HG02763 (cell line): ENCODE results near the gene C1QTNF8.

Experiments
- ATAC-seq: cut with Tn5 transposase; IDR thresholded peaks from one replicate; pipeline ENCODE4 v1.9.1; 2021; ENCODE audit warnings: mild to moderate bottlenecking, moderate library complexity; ENCODE audit not compliant: unreplicated experiment

C1QTNF8 gene

DNA sequence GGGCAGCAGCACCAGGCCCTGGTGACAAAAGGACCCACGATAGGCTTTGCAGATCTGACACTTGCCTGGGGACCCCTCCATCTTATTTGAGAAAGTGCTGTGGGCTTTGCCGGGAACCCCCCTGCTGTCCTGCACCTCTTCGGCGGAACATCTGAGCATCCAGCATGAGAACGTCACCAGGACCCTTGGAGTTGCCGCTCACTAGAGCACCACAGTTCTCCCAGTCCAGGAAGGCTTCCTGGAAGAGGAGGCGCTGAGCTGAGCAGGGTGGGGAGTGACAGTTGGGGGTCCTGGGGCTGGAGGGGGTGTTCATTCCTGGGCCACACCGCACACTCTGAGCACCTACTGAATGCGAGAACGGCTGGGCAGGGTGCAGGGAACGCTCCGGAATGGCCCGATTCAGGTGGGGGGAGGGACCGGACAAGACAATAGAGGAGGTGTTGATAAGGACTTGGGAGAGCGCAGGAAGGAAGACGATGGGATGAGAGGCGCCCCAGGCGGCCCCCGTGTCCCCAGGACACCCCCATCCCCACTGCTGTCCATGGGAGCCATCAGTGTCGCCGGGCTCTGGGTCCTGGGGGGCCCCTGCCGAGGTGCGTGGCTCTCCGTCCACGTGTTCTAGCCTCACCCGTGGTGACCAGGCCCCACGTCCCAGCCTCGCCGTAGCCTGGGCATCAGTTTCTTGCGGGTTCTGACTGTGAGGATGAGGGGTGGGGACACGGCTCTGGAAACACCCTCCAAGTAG is 32.1 kb upstream of the C1QTNF8 start:
- no peak for ATAC-seq

DNA sequence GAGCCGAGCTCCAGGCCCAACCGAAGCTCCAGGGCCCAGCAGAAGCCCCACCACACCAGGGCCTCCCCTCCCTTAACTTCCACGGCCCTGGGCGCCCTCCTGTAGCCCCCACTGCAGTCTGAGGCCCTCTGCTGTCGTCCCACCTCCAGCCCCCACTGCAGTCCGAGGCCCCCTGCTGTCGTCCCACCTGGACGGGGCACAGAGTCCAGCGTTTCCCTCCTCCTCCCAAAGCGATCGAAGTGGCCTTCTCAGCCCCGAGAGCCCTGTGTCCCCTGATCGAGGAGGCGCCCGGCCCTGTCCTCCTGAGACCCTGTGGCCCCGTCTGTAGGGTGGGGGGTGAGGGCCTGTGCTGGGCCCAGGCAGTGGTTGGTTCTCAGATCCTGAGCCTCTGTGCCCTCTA is 31.1 kb upstream of the C1QTNF8 start:
- no peak for ATAC-seq

DNA sequence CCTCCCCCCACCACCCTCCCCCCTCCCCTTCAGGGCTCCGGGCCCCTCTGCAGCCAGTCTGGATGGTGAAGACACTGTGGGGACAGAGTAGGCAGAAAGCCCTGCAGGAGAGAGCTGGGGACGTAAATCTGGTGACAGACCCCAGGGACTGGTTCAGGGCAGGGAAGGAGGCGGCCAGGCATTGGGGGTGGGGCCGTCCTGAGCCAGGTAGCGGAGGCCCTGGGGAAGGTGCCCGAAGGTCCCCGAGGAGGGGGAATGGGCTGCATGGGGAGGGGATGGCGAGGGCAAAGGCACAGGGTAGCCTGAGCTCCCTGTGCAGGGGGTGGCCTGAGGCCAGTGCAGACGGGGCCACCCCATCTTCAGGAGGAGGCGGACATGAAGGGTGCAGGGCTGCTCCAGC is 30.5 kb upstream of the C1QTNF8 start:
- no peak for ATAC-seq

- ATAC-seq = no peak
Observed at GRCh38 chr16:1126044-1126443, 30.0 kb upstream of the C1QTNF8 start.

DNA sequence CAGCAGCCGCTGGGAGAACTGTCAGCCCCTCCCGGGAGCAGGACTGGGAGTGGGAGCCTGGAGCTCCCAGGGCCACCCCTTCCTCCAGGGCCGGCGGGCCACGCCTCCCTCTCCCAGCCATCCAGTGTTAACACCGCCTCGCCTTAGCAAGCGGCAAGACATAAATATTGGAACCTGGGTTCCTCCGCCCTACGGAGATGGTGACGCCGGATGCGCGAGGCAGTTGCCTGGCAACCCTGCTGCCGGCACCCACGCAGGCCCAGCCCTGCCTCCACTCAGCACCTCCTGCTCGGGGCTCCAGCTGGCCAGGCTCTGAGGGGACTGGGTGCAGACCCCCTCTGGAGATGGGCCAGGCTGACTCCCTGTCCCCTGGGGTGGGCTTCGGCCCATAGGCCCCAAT is 29.4 kb upstream of the C1QTNF8 start:
- no peak for ATAC-seq

DNA sequence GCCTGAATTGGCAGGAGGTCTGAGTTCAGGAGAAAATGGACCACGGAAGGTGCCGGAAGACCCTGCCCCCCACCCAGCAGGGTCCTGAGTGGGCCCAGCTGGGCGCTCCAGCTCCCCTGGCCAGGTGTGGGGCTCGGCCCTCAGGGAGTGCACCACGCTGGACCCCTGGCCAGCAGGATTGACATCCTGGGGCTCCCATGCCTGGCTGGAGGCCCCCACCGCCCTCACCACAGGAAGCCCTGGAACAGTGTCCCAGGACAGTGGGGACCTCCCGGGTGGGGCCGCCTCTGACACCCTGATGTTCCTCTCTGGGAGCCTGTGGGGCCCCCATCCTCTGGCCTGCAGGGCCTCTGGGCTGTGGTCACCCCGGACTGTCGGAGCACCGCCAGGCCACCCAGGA is 28.8 kb upstream of the C1QTNF8 start:
- no peak for ATAC-seq

DNA sequence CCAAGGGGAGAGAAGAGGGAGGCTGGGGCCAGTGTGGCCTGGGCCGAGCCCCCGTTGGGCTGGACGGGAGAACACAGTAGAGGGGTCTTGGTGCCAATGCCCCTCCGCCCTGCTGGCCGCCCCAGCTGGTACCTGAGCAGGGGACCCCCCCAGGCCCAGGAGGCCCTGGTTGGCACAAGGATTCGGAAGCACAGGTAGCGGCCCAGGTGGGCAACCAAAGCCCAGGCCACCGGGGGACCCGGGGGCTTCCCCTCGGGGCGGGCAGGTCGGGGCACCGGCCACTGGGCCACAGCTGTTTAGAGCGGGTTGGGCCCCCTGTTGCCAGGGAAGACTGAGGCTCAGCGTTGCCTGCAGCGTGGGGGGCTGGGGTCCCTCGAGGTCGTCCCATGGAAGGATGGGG is 28.2 kb upstream of the C1QTNF8 start:
- no peak for ATAC-seq

GRCh38 chr16:1123525-1124230 is 27.6 kb upstream of the C1QTNF8 start:
- no peak for ATAC-seq

- no peak for ATAC-seq
Observed at GRCh38 chr16:1122398-1122765, 26.3 kb upstream of the C1QTNF8 start.

DNA sequence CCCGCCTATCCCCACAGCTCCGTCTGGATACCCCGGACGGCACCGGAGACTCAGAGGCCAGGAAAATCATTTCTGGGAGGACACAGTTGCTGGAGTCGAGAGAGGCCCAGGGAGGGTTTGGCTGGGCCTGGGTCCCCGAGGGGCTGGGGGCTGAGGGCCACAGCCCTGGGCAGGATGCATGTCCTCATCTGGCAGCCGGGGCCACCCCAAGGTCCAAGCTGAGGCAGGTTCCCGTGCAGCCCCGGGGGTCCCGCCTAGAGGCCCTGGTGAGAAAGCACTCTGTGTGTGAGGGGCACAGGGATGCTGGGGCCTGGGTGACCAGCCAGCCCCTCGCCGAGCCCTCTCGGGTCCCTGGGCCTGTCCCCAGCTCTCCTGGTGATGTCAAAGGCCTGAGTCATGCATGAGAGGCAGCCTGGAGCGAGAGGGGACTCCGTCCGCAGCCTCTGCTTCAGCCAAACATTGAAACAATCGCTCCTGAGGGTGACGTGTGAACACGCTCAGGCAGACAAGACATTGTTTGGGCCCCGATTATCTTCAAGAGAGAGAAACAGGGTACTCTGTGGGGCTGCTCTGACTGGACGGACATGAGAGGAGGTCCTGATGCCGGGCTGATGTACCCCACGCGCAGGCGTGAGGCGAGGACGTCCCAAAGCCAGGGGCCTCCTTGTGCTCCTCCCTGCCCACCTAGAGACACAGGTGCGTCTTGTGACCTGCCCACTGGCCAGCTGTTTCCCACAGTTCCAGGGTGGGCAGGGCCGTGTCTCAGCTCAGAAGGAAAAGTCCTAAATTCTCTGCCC is 25.8 kb upstream of the C1QTNF8 start:
- no peak for ATAC-seq

GRCh38 chr16:1121009-1121408 is 25.0 kb upstream of the C1QTNF8 start:
- no peak for ATAC-seq

GRCh38 chr16:1120577-1120941 is 24.5 kb upstream of the C1QTNF8 start:
- ATAC-seq = no peak

- ATAC-seq = no peak
Observed at GRCh38 chr16:1119766-1120576, 23.9 kb upstream of the C1QTNF8 start.

DNA sequence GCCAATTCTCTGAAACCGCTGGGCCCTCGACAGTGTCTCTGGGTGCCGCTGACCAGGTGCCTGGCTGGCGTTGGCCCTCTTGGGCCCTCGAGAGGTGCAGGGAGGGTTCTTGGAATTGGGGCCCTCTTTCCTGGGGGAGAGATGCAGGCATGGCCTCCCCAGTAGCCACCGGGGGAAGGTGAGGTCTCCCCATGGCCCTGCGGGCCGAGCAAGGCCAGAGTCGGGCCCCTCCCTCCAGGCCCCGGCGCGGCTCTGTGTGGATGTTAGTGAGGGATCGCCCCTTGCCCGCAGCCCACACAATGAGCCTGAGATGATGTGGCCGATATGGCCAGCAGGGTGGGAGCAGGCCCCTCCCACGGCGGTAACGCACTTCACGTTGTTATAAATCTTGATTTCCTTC is 23.1 kb upstream of the C1QTNF8 start:
- no peak for ATAC-seq

GRCh38 chr16:1117926-1118325 is 21.9 kb upstream of the C1QTNF8 start:
- no peak for ATAC-seq

DNA sequence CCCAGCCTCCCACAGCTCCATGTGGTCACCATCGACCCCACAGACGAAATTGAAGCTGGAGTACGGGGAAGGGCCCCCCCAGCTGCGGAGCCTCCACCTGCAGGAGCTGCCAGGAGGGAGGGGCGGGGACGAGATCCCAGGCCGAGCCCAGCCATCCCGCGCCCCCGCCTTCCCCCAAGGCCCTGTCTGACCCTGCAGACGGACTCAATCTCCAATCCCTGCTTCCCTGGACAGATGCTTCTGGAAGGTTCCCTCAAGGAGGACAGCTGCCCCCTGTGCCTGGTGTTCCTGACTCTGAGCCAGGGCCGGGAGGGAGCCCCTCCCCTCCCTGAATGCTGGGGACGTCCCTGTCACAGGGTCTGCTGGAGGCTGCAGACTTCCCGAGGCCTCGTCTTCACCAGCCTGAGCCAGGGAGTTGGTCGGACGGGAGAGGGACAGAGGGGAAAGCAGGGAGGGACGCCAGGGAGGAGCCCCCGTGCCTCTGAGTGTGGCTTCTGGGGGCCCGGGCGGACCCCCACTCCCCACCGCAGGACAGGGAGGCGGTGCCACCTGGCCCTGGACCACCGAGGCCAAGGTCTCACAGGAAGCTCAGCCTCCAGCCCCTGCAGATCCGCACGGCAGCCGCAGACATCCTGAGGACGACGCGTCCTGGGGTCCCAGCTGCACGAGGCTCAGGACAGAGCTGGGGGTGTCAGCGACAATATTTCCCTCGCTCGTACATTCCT is 21.3 kb upstream of the C1QTNF8 start:
- ATAC-seq = no peak

DNA sequence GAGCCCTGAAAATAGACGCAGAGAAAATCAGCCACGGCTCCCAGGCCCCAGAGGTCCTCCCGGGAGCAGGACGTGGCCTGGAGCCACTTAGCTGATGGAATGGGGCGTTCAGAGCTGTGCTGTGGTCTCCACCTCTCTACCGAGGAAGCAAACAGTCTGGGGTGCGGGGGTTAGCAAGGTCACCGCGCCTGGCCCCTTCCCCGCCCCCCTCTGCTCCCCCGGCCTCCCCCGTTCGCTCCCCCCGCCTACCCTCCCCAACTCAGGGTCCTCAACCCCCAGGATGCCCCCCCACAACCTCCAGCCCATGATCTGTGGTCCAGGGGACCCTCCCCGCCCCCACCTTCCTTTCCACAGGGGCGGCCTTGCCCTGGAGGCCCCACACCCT is 20.6 kb upstream of the C1QTNF8 start:
- no peak for ATAC-seq

GRCh38 chr16:1113889-1114526 is 18.0 kb upstream of the C1QTNF8 start:
- no peak for ATAC-seq

GRCh38 chr16:1113489-1113888 is 17.4 kb upstream of the C1QTNF8 start:
- ATAC-seq = no peak
